Measurements from ENCODE around the gene SLMAP.

SLMAP gene

DNA sequence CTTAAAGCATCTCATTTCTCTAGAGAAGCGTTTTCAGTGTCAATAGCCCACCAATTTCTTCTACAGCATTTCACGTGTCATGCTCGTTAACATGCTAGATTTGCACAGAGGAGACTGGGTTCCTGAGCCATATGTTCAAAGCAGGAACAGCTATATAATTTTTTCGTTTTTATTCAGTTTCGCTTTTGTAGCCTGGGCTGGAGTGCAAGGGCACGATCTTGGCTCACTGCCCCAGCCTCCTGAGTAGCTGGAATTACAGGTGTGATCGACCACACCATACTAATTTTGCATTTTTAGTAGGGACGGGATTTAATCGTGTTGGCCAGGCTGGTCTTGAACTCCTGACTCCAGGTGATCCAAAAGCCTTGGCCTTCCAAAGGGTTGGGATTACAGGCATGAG, 6.6 kb upstream of the SLMAP start:
- H3K9me3 ChIP-seq (ENCODE audit: control insufficient read depth in 2 of 2, low read length in 2 of 2), result no peaks in the 10 kb centered on the region
- H3K27me3 ChIP-seq (ENCODE audit: control insufficient read depth in 2 of 2, insufficient read depth in 2 of 2, low read length in 2 of 2), result no peaks in the 10 kb centered on the region
- H3K9ac ChIP-seq (ENCODE audit: low read depth in 1 of 2, low read length in 2 of 2), result no peak overlapping the region
- no peaks in the 10 kb centered on the region for H3K36me3 ChIP-seq (ENCODE audit: control insufficient read depth in 2 of 2, insufficient read depth in 2 of 2, low read length in 2 of 2)
- no peak overlapping the region for H3K27ac ChIP-seq (ENCODE audit: low read depth in 2 of 2, low read length in 2 of 2)
- H3K4me1 ChIP-seq (ENCODE audit: control insufficient read depth in 2 of 2, insufficient read depth in 2 of 2, low read length in 2 of 2), result peaks cover 0 to 9% of the 10 kb centered on the region in 2 donors
- peak overlapping the region in 1 of 2 donors; percentile 15 for H3K4me3 ChIP-seq (ENCODE audit: low read length in 2 of 2)

- no peaks in the 10 kb centered on the region for H3K27me3 ChIP-seq (ENCODE audit: control insufficient read depth in 2 of 2, insufficient read depth in 2 of 2, low read length in 2 of 2)
- peak overlapping the region in 1 of 2 donors; percentile 33 for H3K9ac ChIP-seq (ENCODE audit: low read depth in 1 of 2, low read length in 2 of 2)
- H3K36me3 ChIP-seq (ENCODE audit: control insufficient read depth in 2 of 2, insufficient read depth in 2 of 2, low read length in 2 of 2), result no peaks in the 10 kb centered on the region
- H3K4me3 ChIP-seq (ENCODE audit: low read length in 2 of 2), result no peak overlapping the region
- peaks cover 4 to 16% of the 10 kb centered on the region in 2 donors for H3K4me1 ChIP-seq (ENCODE audit: control insufficient read depth in 2 of 2, insufficient read depth in 2 of 2, low read length in 2 of 2)
- H3K27ac ChIP-seq (ENCODE audit: low read depth in 2 of 2, low read length in 2 of 2), result peak overlapping the region; percentile 67 to 82
- H3K9me3 ChIP-seq (ENCODE audit: control insufficient read depth in 2 of 2, low read length in 2 of 2), result no peaks in the 10 kb centered on the region
Observed at GRCh38 chr3:57752307-57752706, 3.8 kb upstream of the SLMAP start.

- Histone ChIP-seq H3K27me3 (ENCODE audit: control insufficient read depth in 2 of 2, insufficient read depth in 2 of 2, low read length in 2 of 2) (no peaks in the 10 kb centered on the region), H3K9me3 (ENCODE audit: control insufficient read depth in 2 of 2, low read length in 2 of 2) (no peaks in the 10 kb centered on the region), H3K4me3 (ENCODE audit: low read length in 2 of 2) (no peak overlapping the region), H3K9ac (ENCODE audit: low read depth in 1 of 2, low read length in 2 of 2) (no peak overlapping the region), H3K36me3 (ENCODE audit: control insufficient read depth in 2 of 2, insufficient read depth in 2 of 2, low read length in 2 of 2) (peaks cover 0 to 2% of the 10 kb centered on the region in 2 donors), H3K4me1 (ENCODE audit: control insufficient read depth in 2 of 2, insufficient read depth in 2 of 2, low read length in 2 of 2) (peaks cover 11 to 22% of the 10 kb centered on the region in 2 donors), H3K27ac (ENCODE audit: low read depth in 2 of 2, low read length in 2 of 2) (peak overlapping the region; percentile 67 to 82)
Observed at GRCh38 chr3:57753016-57753415, 3.1 kb upstream of the SLMAP start.

GRCh38 chr3:57755368-57755675, 787 bp upstream of the SLMAP start:
- peak overlapping the region; percentile 71 to 91 for H3K9ac ChIP-seq (ENCODE audit: low read depth in 1 of 2, low read length in 2 of 2)
- peaks cover 17 to 31% of the 10 kb centered on the region in 2 donors for H3K4me1 ChIP-seq (ENCODE audit: control insufficient read depth in 2 of 2, insufficient read depth in 2 of 2, low read length in 2 of 2)
- no peaks in the 10 kb centered on the region for H3K9me3 ChIP-seq (ENCODE audit: control insufficient read depth in 2 of 2, low read length in 2 of 2)
- peaks cover 3 to 5% of the 10 kb centered on the region in 2 donors for H3K36me3 ChIP-seq (ENCODE audit: control insufficient read depth in 2 of 2, insufficient read depth in 2 of 2, low read length in 2 of 2)
- no peaks in the 10 kb centered on the region for H3K27me3 ChIP-seq (ENCODE audit: control insufficient read depth in 2 of 2, insufficient read depth in 2 of 2, low read length in 2 of 2)
- peak overlapping the region; percentile 52 to 86 for H3K27ac ChIP-seq (ENCODE audit: low read depth in 2 of 2, low read length in 2 of 2)
- H3K4me3 ChIP-seq (ENCODE audit: low read length in 2 of 2), result peak overlapping the region; percentile 90 to 98

- Histone ChIP-seq H3K27ac (ENCODE audit: low read depth in 2 of 2, low read length in 2 of 2) (peak overlapping the region; percentile 83 to 86), H3K4me3 (ENCODE audit: low read length in 2 of 2) (peak overlapping the region; percentile 90 to 98), H3K4me1 (ENCODE audit: control insufficient read depth in 2 of 2, insufficient read depth in 2 of 2, low read length in 2 of 2) (peaks cover 17 to 31% of the 10 kb centered on the region in 2 donors), H3K9me3 (ENCODE audit: control insufficient read depth in 2 of 2, low read length in 2 of 2) (no peaks in the 10 kb centered on the region), H3K27me3 (ENCODE audit: control insufficient read depth in 2 of 2, insufficient read depth in 2 of 2, low read length in 2 of 2) (no peaks in the 10 kb centered on the region), H3K36me3 (ENCODE audit: control insufficient read depth in 2 of 2, insufficient read depth in 2 of 2, low read length in 2 of 2) (peaks cover 3 to 5% of the 10 kb centered on the region in 2 donors), H3K9ac (ENCODE audit: low read depth in 1 of 2, low read length in 2 of 2) (peak overlapping the region; percentile 84 to 91)
Observed at GRCh38 chr3:57756528-57757401, 656 bp downstream of the SLMAP start.

DNA sequence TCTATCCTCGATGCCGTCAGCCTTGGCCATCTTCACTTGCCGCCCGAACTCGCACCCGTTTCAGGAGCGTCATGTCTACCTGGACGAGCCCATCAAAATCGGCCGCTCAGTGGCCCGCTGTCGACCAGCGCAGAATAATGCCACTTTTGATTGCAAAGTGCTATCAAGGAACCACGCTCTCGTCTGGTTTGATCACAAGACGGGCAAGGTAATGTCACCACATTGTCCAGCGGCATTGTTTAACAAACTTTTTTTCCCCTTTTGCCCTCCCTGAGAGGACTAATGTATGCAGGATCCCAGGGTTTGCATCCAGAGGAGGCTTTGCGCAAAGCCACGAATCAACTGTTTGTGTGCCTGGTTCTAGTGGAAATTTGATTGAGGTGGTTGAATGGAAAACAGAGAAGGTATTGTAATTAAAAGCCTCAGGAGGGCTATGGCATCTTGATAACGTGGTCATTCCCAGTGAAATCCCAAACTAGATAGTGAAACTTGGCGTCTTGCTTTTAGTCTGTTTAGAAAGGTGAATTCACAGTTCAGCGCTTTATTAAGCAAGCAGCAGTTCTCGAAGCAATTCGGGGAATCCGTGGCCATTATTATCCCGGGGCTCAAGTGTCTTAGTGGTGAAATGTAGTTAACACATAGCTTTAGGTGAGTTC, 1.7 kb downstream of the SLMAP start:
- no peak overlapping the region for H3K27ac ChIP-seq (ENCODE audit: low read depth in 2 of 2, low read length in 2 of 2)
- peak overlapping the region; percentile 84 to 91 for H3K9ac ChIP-seq (ENCODE audit: low read depth in 1 of 2, low read length in 2 of 2)
- H3K36me3 ChIP-seq (ENCODE audit: control insufficient read depth in 2 of 2, insufficient read depth in 2 of 2, low read length in 2 of 2), result peaks cover 3 to 5% of the 10 kb centered on the region in 2 donors
- H3K4me1 ChIP-seq (ENCODE audit: control insufficient read depth in 2 of 2, insufficient read depth in 2 of 2, low read length in 2 of 2), result peaks cover 17 to 24% of the 10 kb centered on the region in 2 donors
- H3K27me3 ChIP-seq (ENCODE audit: control insufficient read depth in 2 of 2, insufficient read depth in 2 of 2, low read length in 2 of 2), result no peaks in the 10 kb centered on the region
- H3K4me3 ChIP-seq (ENCODE audit: low read length in 2 of 2), result peak overlapping the region; percentile 90 to 98
- no peaks in the 10 kb centered on the region for H3K9me3 ChIP-seq (ENCODE audit: control insufficient read depth in 2 of 2, low read length in 2 of 2)

- H3K27ac ChIP-seq (ENCODE audit: low read depth in 2 of 2, low read length in 2 of 2), result no peak overlapping the region
- no peaks in the 10 kb centered on the region for H3K27me3 ChIP-seq (ENCODE audit: control insufficient read depth in 2 of 2, insufficient read depth in 2 of 2, low read length in 2 of 2)
- H3K9ac ChIP-seq (ENCODE audit: low read depth in 1 of 2, low read length in 2 of 2), result no peak overlapping the region
- H3K36me3 ChIP-seq (ENCODE audit: control insufficient read depth in 2 of 2, insufficient read depth in 2 of 2, low read length in 2 of 2), result peaks cover 3 to 5% of the 10 kb centered on the region in 2 donors
- peaks cover 17 to 22% of the 10 kb centered on the region in 2 donors for H3K4me1 ChIP-seq (ENCODE audit: control insufficient read depth in 2 of 2, insufficient read depth in 2 of 2, low read length in 2 of 2)
- no peaks in the 10 kb centered on the region for H3K9me3 ChIP-seq (ENCODE audit: control insufficient read depth in 2 of 2, low read length in 2 of 2)
- peak overlapping the region in 1 of 2 donors; percentile 90 for H3K4me3 ChIP-seq (ENCODE audit: low read length in 2 of 2)
Observed at GRCh38 chr3:57758686-57759085, 2.6 kb downstream of the SLMAP start.

DNA sequence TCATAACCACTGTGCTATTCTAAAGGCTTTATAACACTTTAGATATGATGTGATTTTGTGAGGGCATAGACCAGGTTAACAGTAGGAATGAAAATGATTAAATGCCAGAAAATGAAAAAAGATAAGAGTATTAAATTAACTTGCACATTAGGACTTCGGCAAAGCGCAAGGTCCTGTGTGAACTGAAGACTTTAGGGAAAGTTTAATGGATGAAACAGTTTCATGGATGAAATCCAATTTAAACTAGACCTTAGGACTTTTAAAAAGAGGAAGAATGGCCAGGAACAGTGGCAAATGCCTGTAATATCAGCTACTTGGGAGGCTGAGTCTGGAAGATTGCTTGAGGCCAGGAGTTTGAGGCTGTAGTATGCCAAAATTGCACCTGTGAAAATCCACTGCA, 8.7 kb downstream of the SLMAP start:
- H3K9ac ChIP-seq (ENCODE audit: low read depth in 1 of 2, low read length in 2 of 2), result no peak overlapping the region
- H3K4me3 ChIP-seq (ENCODE audit: low read length in 2 of 2), result no peak overlapping the region
- no peaks in the 10 kb centered on the region for H3K9me3 ChIP-seq (ENCODE audit: control insufficient read depth in 2 of 2, low read length in 2 of 2)
- no peak overlapping the region for H3K27ac ChIP-seq (ENCODE audit: low read depth in 2 of 2, low read length in 2 of 2)
- peaks cover 3% of the 10 kb centered on the region in 2 donors for H3K36me3 ChIP-seq (ENCODE audit: control insufficient read depth in 2 of 2, insufficient read depth in 2 of 2, low read length in 2 of 2)
- no peaks in the 10 kb centered on the region for H3K27me3 ChIP-seq (ENCODE audit: control insufficient read depth in 2 of 2, insufficient read depth in 2 of 2, low read length in 2 of 2)
- peaks cover 0 to 3% of the 10 kb centered on the region in 2 donors for H3K4me1 ChIP-seq (ENCODE audit: control insufficient read depth in 2 of 2, insufficient read depth in 2 of 2, low read length in 2 of 2)

DNA sequence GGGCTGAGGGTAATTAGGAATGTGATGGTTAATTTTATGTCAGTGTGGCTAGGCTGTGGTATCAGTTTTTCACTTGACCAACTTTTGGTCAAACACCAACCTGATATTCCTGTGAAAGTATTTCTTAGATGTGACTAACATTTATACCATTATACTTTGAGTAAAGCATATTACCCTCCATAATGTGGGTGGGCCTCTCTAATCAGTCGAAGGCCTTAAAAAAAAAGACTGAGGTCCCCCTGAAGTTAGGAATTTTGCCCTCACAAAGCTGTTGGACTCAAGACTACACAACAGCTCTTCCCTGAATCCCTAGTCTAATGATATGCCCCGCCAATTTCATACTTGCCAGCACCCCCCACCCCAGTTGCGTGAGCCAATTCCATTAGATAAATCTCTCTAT, 12.5 kb downstream of the SLMAP start:
- H3K9ac ChIP-seq (ENCODE audit: low read depth in 1 of 2, low read length in 2 of 2), result no peak overlapping the region
- no peaks in the 10 kb centered on the region for H3K4me1 ChIP-seq (ENCODE audit: control insufficient read depth in 2 of 2, insufficient read depth in 2 of 2, low read length in 2 of 2)
- H3K27me3 ChIP-seq (ENCODE audit: control insufficient read depth in 2 of 2, insufficient read depth in 2 of 2, low read length in 2 of 2), result no peaks in the 10 kb centered on the region
- H3K4me3 ChIP-seq (ENCODE audit: low read length in 2 of 2), result no peak overlapping the region
- no peaks in the 10 kb centered on the region for H3K9me3 ChIP-seq (ENCODE audit: control insufficient read depth in 2 of 2, low read length in 2 of 2)
- H3K27ac ChIP-seq (ENCODE audit: low read depth in 2 of 2, low read length in 2 of 2), result no peak overlapping the region
- peaks cover 0 to 3% of the 10 kb centered on the region in 2 donors for H3K36me3 ChIP-seq (ENCODE audit: control insufficient read depth in 2 of 2, insufficient read depth in 2 of 2, low read length in 2 of 2)
